HG03196 (cell line): Measurements from ENCODE around the gene GRID1.
"Not testable (repeated sequence)": the region's sequence is repeated elsewhere in the genome, so short reads cannot be mapped to it uniquely, and the experiment has no call there.

Experiments used
- ATAC-seq: cut with Tn5 transposase; IDR thresholded peaks from one replicate; pipeline ENCODE4 v1.9.1; 2021; ENCODE audit not compliant: unreplicated experiment

Gene GRID1

DNA sequence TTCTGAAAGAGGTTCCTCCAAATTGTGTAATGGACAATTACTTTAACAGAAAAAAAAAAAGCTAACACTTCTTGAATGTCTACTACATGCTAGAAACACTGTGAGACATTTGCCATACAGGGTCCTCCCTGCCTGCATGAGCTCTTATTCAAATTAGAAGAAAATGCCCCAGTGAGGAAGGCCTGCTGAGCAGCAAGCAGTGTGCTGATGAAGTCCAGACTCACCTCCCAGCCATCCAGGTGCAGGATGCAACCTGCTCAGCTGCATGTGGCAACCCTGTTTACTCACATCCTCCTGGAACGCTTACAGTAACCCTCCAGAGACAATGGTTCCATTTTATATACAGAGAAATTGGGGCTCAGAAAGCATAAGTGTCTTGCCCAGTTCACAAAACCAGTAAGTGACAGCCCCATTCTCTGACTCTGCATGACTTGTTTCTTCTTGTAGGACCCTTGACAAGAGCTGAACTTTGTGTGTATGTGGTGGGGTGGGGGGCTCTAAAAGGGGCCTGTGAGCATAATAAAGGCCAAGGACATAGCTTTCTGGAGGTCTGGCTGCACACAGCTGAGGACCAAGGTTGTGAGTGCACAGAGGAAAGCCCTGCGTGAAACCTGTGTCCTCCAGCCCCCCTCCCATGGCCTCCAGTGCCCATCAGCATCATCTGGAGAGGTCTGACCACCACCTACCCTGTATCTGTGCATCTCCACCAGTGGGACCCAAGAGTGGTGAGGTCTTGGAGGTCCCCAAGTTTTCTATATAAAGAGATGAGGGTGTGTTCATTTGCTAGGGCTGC is 387.8 kb downstream of the GRID1 start:
- ATAC-seq: no peak

DNA sequence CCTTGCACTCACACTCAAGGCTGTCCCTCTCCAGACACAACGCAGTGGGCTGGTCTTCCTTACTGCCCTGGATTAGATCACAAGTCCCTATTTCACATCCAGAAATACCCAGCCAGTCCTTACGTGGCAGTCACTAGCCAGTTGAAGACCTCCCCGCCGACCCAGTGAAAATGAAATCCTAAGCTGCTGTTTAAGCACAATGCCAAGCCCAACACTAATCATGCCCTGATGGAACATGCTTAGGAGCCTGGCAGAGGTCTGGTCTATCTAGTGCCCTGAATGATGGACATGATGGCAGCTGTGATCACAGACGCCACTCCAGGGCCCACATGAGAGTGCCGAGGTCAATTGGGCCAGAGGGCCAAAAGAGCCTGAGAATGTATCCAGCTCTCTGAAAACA is 389.0 kb downstream of the GRID1 start:
- no peak for ATAC-seq

DNA sequence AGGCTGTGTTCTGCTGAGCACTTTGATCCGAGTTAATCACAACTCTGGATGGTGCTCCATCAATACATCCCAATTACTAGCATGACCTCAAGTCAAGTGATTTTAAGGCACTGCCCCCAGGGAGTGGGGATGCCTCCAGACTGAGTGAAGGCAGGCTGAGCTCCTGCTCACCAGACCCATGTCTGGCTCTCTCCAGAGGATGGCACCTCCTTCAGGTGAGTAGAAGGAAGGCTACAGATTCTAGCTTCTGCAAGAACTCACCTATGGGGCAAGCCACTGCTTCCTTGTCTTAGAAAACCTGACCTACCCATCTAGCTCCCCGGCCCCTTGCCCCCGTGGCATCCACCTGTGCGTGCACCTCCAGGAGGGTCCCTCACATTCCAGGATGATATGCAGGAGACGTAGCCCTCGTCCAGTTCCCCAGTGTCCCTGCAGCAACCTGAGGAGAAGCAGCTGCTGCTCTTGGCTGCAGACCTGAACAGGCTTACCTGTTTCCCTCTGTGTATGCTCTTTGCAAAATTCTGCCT is 390.3 kb downstream of the GRID1 start:
- ATAC-seq: no peak

DNA sequence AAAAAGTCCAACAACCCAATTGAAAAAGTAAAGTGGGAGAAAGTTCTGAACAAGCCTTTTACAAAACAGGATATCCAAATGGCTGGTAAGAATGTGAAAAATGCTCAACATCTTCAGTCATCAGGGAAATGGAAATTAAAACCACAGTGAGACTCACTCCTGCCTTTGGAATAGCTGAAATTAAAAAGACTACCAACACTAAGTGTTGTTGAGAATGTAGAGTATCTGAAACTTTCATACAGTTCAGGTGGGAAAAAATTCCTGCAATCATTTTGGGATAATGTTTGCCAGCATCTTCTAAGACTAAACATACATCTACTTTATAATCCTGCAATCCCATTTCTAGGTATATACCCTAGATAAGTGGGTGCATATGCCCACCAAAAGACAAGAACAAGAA is 395.1 kb downstream of the GRID1 start:
- ATAC-seq: no peak

DNA sequence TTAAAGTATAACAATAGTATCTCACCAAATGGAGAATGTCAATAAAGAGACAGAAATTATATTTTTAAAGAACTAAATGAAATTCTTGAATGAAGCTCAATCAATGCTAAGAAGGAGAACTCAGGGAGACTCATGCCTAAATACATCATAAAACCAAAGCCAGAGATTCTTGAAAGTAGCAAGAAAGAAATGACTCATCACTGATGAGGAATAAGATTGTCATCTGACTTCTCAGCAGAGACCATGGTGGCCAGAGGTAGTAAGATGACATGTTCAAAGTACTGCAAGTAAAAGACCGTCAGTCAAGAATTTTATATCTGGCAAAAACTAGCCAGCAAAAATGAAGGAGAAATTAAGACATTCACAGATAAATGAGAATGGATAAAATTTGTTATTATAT is 399.0 kb downstream of the GRID1 start:
- no peak for ATAC-seq

DNA sequence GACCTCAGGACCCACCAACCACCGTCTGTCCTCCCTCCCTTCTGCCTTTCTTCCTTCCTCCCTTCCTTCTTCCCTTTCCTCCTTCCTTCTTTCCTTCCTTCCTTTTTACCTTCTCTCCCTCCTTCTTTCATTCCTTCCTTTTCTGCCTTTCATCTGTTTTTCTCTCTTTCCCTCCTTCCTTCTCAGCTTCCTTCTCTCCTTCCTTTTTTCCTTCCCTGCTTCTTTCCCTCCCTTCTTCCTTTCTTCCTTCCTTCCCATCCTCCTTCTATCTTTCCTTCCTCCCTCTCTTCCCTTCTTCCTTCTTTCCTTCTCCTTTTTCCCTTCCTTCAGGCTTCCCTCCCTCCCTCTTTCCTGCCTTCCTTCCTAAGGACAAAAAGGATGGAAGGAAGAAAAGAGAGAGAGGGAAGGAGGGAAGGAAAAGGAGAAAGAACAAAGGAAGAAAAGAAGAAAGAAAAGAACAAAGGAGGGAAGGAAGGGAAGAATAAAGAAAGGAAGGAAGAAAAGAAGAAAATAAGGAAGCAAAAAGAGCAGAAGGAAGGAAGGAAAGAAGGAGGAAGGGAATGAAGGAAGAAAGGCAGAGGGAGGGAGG is 405.0 kb downstream of the GRID1 start:
- ATAC-seq: no peak

DNA sequence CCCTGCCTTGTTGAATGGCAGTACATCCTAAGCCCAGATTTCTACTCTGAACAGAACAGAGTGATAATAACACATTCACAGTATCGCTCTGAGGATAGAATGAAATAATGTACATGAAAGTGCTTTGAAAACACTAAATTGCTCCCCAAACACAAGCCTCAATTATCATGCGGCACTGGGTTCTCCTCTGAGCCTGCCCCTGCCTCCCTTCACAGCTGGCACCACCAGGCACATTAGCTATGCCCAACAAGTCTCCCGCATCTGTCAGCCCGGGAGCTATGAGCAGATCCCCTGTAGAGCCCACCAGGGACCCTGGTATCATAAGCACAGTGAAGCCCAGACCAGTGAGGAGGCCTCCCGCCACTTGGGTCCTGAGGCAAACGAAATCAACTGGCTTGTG is 405.5 kb downstream of the GRID1 start:
- no peak for ATAC-seq

DNA sequence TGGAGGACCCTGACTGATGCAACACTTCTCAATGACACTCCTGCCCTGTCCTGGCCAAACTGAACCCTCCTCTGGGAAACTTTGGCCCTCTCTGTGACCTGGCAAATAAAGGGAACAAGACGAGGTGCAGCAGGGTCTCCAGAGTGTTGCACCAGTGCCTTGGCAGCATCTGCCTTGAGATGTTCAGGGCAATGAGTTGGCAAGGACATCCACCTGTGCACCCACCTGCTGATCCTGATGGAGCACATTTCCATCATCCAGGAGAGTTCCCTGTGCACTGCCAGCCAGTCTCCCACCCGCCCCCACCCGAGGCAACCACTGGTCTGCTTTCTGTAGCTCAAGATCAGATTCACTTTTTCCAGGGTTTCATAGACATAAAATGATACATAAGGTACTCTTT is 407.4 kb downstream of the GRID1 start:
- ATAC-seq: no peak

DNA sequence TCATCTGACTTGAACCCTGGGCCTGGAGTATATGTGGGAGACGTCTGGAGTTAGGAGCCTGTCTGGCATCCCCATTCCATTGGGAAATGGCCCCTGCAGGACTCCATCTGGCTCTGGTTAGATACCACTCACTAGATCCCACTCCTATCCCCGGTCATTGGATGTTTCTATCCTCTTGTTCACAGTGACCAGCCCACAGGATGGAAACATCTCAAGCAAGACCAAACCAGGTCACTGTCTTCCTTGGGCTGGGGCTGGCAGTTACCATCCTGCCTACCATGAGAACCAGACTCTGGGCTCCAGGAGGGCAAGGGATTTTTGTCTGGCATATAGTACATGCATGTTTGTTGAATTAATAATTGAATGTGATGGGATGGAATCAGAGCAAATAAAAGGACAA is 415.7 kb downstream of the GRID1 start:
- ATAC-seq: no peak

DNA sequence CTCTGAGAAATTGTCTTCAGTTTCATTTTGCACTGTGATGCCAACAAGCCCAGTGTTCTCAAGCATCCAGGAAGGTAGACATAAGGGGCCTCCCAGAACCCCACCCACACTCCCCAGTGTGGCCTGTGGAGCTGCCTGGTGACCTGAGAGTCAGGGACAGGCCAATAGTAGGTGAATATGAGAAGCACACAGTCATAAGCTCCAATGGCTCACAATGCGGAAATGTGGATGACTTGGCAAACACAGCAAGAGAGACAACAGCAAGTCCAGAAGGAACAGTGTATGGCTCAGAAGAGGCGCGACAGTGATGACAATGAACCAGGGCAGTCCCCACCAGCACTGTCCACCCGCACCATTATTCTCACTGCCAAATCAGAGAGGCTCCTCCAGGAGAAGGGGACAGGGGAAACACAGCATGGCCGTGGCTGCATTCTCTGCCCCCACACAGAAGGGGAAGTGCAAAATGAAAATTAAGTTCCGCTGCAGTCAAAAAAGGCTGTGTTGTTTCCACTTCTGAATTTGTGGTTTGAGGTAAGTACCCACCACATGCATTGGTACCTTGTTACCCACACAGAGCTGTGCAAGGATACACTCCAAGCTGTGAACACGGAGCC is 419.8 kb downstream of the GRID1 start:
- ATAC-seq: peak; percentile 90

DNA sequence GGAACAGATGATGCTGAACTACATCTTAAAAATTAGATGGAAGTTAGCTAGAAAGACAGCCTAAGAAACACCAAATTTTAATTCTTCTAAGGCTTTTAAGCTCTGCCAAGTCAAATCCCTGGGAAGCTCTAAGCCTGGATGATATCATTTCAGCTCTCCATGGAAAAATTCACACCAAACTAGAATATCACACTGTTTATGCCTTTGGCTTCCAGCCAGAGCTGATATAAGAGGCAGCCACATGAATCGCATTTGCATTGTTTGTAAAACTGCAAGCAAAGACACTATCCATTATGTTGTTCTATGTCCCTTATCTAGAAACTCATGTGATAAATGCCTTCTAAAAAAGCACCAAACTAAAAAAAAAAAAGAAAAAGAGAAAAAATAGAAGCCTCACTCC is 430.4 kb downstream of the GRID1 start:
- no peak for ATAC-seq

DNA sequence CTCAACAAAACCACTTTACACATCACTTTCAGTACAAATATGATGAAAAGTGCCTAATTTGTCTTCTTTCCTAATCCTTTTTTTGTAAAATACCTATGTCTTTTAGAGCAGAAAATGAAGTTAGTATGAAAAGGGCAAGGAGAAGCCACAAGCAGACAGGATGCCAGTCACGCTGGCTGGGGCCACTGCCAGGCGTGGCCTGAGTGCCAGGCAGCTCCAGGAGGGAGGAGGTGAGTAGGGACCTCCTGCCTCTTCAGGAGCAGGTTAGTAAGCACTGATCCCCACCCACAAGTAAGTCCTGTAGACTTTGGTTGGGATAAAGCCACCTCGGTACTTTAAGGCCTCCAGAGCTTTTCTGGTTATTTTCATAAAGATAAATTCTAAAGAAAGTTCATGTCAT is 432.0 kb downstream of the GRID1 start:
- ATAC-seq: no peak

DNA sequence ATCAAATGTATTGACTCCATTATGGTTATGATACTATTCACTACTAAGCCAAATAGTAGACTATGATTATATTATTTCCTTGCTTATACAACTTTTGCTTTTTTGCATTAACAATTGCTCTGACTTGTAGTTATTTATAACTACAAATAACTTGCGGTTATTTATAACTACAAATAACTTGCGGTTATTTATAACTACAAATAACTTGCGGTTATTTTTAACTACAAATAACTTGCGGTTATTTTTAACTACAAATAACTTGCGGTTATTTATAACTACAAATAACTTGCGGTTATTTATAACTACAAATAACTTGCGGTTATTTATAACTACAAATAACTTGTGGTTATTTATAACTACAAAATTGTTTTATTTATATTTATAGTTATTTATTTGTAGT is 436.6 kb downstream of the GRID1 start:
- ATAC-seq: not testable (repeated sequence)

DNA sequence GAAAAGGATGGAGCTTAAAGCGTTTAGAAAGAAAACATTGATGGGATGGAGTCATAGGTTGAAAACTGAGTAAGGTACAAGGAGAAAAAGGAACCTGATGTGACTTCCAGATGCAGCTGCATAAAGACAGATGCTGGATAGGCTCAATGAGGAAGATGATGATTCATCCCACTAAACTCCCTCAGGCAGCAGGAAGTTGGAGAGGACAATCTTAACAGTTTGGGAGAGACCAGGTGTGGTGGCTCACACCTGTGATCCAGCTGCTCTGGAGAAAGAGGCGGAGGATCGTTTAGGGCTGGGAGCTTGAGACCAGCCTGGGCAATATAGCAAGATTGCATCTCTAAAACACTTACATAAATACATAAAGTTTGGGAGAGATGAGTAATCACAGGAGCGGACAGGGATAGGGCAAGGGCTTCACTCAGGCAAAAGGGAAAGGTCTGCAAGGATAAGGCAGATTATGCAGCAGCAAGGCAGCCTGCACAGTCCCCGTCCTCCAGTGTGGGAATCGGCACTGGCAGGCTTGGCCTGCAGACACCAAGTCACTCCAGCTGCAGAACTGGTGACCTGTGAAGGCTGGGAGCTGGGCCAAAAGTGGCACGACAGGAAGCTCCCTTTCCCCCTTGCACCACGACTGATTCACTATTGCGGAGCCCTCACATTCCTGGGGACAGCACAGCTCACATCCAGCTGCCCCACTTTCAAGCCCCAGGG is 438.5 kb downstream of the GRID1 start:
- no peak for ATAC-seq

DNA sequence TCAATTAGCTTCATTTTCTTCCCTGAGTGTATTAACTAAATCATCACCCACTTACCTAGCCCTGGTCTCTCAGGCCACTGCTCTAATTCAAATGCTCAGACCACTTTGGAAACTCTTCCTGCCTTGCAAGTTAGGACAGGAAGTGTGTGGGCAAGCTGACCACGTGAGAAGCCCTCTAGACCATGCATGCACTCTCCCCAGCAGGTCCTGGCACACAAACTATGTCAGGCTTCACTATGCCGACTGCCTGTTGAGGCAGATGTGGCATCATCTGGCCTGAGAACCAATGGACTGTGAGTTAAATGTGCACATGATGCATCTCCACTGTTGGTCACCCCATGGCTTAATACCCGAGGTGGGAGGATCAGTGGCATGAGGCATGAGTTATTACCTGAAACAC is 439.6 kb downstream of the GRID1 start:
- no peak for ATAC-seq

DNA sequence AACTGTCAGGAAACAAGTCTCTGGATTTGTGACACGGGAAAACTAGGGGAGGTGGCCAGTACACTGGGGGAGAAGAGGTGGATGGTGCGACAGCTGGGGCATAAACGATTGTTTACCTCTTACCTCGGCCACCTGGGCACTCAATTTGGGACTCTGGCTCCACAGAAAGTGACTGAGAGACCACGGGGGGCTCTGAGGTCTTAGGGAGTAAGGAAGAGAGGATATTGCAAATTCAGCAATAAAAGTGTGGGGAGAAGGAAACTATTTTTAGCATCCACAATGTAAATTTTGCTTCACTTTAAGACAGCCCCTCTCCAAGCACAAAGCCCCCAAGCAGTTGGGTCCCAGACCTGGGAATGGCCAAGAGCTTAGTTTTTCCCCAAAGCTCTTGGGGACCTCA is 440.5 kb downstream of the GRID1 start:
- no peak for ATAC-seq

DNA sequence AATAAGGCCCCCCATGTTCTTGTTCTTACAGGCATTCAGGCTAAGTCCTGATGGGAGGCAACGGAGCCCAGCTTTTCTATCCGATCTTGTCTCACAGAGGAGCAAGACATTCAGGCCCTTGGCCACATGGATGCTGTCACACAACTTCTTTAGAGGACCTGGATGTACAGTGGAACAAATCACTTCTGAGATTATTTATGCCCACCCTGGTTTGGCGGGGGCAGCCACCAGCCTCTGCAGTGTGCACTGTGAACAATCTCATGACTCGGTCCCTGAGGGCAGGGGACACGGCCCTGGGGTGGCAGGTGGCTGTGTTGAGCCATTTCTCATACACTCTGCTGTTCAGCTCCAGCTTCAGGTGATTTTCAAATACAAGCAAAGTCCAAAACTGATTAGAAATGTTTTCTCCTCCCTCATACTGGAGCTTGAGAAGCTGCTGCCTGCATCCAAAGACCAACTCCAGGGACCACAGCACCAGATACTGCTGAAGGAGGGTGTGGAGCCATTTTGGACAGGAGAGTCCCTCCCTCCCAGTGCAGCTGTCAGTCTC is 441.3 kb downstream of the GRID1 start:
- ATAC-seq: no peak

DNA sequence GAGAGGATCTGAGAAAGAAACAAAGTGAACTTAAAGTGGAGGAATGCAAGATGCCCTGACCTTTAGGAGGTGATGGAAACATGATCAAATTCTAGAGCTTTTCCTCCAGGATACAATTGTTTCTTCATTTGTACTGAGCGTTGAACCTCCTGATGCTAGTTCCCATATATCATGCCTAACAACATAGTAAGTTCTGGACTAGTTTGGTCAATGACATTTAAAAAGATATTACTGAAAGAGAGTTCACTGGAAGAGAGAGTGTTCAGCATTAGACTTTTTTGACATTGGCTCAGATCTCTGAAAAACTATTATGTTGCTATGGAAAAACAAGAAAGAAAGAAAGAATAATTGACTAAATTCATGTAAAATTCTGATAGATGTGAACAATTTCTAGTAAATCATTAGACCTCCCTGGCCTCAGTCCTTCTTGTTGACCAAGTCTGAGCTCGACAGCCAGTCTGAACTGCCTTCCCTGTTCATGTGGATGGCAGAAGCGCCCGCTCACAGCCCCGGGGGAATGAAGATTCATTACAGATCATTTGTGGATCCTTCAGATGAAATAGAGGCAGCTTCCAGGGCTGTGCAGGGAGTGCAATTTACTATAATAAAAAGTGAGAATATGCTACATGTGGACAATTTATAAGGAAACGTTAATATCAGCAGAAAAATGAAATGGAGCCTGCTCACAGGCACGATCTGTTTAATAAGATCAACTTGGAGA is 442.1 kb downstream of the GRID1 start:
- ATAC-seq: no peak

DNA sequence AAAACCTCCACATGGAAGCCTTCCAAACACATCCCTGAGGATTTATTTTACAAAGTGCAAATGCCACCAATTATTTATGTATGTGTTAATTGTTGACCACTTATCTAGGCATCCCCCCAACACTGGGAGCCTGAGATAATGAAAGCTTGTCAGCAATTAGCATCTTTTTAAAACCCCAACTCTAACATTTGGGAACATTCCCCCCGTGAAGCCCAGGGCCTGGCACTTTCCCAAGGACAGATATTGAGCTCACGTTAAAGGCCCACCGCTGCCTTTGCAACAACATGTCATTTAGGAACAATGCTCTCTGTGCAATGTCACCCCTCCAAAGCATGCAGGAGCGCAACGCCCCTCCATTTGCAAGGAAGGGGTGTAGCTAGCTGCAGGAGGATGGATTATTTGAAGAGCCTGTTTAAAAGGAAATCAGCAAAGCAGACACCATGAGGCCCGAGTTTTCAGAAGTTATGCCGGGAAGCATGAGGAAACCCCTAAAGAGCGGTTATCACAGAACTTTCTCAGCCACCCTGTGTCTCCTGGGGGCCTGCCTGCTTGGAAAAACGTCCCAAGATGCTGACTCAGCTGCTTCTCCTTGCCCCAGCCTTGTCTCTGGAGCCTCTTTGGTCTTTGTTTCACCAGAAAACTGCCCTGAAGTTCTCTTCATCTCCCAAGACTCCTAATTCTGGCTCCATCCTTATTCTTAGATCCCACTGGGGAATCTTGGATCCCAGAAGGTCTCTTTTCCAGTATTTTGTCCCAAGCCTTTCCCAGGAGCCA is 444.1 kb downstream of the GRID1 start:
- ATAC-seq: no peak

DNA sequence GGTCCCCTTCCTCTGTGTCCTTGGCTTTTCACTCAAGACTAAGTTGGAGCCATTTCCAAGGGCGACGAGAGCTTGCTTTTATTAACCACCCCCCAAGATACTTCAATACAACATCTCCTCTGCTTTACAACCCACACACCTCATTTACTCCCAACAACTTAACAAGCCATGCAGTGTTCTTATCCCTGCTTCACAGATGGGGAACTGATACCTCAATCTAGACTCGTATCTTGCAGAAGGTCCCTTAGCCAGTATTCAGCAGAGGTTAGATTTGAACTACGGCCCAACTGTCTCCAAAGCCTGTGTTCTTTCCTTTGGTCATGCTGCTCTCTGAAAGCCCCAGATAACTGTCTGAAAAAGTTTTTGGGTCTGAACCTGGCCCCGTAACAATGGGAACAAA is 444.8 kb downstream of the GRID1 start:
- no peak for ATAC-seq
